Measurements from ENCODE around the gene CAMK1G.
A peak's percentile ranks its signal among the peaks of the same experiment; 100 is the strongest.

The CAMK1G gene

GRCh38 chr1:209652873-209653401 lies 69.4 kb downstream of the CAMK1G start:
- DNase-seq (ENCODE audit: insufficient read length, low spot score) = no peak
- FAIRE-seq = no peak
- TF ChIP-seq POLR2A (IDR thresholded peaks at IDR 0.05; ENCODE audit: low read depth, low read length) = no peak

GRCh38 chr1:209653915-209654351 lies 70.4 kb downstream of the CAMK1G start:
- no peak for DNase-seq (ENCODE audit: insufficient read length, low spot score)
- no peak for FAIRE-seq

DNA sequence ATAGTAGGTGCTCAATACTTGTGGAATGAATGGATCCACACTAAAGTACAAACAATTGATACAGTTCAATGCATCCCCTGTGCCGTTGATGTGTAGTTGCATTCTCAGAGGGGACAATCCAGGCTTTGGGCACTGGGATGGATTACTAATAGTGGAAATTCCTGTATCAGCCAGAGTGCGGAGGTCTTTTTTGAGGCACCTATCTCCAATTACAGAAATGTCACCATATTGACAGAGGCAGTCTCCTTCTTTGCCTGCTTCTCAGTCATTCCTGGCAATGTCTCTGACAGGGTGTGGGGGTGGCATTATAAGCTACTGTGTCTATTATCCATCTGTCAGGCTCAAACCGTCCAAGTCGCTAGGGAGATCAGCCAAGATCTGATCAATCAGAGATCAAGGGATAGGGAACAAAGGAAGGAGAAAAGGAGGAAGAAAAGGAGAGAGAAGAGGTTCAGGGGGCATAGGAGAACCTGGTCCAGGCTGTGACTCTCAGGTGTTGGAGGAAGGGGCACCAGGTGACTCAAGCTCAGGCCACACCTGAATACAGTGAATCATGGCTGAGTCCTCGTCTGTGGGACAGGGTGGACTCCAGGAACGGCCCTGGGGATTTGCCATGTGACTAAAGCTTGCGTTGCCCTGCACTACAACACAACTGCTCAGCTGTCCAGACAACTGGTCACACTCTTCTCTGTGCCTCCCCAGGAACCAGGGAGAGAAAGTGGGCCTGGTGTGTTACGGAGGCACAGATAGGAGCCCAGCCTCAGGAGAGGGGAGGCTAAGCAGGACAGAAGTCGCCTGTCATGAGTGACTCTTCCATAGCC lies 72.1 kb downstream of the CAMK1G start:
- TF ChIP-seq POLR2A (IDR thresholded peaks at IDR 0.05; ENCODE audit: low read depth, low read length) = no peak
- no peak for DNase-seq (ENCODE audit: insufficient read length, low spot score)
- no peak for FAIRE-seq

More at GRCh38 chr1:209653915-209654351, 70.4 kb downstream of the CAMK1G start:
- no peak for TF ChIP-seq POLR2A (IDR thresholded peaks at IDR 0.05; ENCODE audit: low read depth, low read length)

DNA sequence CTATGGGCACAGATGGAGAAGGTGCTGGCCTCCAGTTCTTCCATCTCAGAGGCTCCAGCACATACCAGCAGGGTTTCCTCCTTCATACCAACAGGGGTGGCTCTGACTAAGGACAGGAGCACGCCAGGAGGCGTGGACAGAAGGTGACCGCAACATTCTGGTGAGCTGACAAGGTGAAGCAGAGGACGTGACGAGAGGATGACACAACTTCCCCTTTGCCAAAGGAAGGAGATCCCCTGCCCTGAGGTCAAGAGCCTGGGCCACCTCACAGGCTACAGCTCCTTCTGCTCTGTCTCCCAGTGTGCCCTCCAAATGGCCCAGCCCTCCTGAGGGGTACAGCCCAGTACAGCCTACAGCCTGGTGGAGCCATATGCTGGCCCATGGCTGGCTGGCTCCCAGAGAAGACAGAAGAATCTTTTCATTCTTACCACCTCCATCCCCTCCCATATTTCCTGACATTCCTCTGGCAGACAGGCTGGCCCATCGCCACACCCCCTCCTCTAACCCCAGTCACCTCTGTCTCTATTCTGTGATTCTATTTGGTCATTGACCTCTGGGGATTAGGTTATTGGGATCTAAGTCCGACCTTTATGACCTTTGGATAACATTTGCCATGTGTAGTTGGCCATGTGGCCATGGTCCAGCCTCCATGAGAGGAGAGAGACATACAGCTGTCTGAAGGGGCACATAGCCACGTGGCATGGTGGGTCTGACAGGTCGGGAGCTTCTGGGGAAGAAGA lies 73.8 kb downstream of the CAMK1G start:
- DNase-seq (ENCODE audit: insufficient read length, low spot score) (peak; percentile 81), FAIRE-seq (peak; percentile 58)
- TF ChIP-seq POLR2A (IDR thresholded peaks at IDR 0.05; ENCODE audit: low read depth, low read length) = no peak

GRCh38 chr1:209657918-209658317 lies 74.4 kb downstream of the CAMK1G start:
- FAIRE-seq = no peak
- no peak for TF ChIP-seq POLR2A (IDR thresholded peaks at IDR 0.05; ENCODE audit: low read depth, low read length)

DNA sequence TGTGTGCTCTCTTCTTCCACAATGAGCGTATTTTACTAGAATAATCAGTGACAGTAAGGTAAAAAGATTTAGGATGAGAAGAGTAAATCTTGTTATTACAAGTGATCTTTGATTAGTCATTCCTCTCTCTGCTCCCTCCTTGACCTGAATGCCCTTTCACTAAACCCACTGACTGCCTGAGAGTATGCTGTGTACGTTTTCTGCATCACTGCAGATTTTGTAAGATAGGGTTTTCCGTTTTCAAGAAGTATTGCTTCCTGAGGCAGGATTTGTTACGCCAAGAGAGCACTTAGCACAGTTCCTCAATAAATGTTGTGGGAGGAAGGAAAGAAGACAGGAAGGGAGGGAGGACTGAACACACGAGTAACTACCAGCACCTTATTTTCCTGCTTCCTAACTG lies 76.4 kb downstream of the CAMK1G start:
- TF ChIP-seq POLR2A (IDR thresholded peaks at IDR 0.05; ENCODE audit: low read depth, low read length) = no peak
- DNase-seq (ENCODE audit: insufficient read length, low spot score) = no peak
- FAIRE-seq = no peak

More at GRCh38 chr1:209657918-209658317, 74.4 kb downstream of the CAMK1G start:
- DNase-seq (ENCODE audit: insufficient read length, low spot score) = no peak

DNA sequence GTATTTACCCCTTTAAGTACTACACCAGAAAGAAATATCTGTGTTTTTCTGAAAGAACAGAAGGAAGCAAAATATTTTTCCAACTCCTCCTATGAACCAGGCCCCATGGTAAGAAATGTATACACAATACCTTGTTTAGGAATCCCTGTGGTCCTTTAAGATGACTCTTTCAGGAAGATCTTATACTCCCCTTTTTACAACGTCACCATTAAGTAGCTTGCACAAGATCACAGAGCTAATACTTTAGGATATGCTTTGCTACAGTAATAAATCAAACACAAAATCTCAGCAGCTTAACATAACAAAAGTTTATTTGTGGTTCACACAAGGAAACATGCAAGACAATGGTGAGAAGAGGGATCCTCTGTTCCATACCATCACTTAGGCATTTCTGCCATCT lies 77.6 kb downstream of the CAMK1G start:
- FAIRE-seq (no peak), DNase-seq (ENCODE audit: insufficient read length, low spot score) (no peak)
- no peak for TF ChIP-seq POLR2A (IDR thresholded peaks at IDR 0.05; ENCODE audit: low read depth, low read length)

GRCh38 chr1:209662879-209663327 lies 79.4 kb downstream of the CAMK1G start:
- DNase-seq (ENCODE audit: insufficient read length, low spot score) (no peak), FAIRE-seq (no peak)
- TF ChIP-seq POLR2A (IDR thresholded peaks at IDR 0.05; ENCODE audit: low read depth, low read length) = no peak

Data from H54 (cell line).